GM19372 (cell line): ENCODE data around the gene AOC1.
"Not testable (repeated sequence)": the region's sequence is repeated elsewhere in the genome, so short reads cannot be mapped to it uniquely, and the experiment has no call there.

Experiments used
- ATAC-seq: cut with Tn5 transposase; IDR thresholded peaks from one replicate; pipeline ENCODE4 v1.9.1; 2021; ENCODE audit warnings: mild to moderate bottlenecking, low read depth, moderate library complexity; ENCODE audit not compliant: unreplicated experiment

AOC1 gene, protein sequence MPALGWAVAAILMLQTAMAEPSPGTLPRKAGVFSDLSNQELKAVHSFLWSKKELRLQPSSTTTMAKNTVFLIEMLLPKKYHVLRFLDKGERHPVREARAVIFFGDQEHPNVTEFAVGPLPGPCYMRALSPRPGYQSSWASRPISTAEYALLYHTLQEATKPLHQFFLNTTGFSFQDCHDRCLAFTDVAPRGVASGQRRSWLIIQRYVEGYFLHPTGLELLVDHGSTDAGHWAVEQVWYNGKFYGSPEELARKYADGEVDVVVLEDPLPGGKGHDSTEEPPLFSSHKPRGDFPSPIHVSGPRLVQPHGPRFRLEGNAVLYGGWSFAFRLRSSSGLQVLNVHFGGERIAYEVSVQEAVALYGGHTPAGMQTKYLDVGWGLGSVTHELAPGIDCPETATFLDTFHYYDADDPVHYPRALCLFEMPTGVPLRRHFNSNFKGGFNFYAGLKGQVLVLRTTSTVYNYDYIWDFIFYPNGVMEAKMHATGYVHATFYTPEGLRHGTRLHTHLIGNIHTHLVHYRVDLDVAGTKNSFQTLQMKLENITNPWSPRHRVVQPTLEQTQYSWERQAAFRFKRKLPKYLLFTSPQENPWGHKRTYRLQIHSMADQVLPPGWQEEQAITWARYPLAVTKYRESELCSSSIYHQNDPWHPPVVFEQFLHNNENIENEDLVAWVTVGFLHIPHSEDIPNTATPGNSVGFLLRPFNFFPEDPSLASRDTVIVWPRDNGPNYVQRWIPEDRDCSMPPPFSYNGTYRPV

DNA sequence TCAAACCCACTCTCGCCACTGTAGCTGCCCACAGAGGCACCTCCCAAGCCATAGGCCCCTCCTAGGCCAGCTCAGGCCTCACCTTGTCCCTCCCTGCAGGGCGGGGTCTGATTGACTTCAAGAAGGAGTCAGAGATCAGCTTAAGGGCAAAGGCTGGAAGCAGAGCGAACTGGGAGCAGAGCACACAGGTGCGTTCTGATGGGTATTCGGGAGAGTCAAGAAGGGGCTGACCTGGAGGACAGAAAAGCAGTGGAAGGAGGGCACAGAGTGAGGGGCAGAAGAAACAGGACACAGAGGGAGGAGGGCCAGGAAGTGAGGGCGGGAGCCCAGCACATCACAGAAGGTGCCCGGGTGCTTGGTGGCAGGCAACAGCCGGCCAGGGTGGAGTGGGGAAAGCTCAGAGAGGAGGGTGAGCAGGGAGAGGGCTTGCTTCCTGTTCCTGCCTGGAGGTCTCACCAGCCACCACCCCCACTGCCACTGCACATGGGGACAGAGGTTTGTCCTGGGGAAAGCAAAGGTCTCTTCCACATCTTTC is at the start of gene AOC1:
AOC1 (plus strand) TSS at position 147 of the 535 bp plus-strand sequence. CDS start 3,954 bp downstream, outside the sequence.
- no peak for ATAC-seq

DNA sequence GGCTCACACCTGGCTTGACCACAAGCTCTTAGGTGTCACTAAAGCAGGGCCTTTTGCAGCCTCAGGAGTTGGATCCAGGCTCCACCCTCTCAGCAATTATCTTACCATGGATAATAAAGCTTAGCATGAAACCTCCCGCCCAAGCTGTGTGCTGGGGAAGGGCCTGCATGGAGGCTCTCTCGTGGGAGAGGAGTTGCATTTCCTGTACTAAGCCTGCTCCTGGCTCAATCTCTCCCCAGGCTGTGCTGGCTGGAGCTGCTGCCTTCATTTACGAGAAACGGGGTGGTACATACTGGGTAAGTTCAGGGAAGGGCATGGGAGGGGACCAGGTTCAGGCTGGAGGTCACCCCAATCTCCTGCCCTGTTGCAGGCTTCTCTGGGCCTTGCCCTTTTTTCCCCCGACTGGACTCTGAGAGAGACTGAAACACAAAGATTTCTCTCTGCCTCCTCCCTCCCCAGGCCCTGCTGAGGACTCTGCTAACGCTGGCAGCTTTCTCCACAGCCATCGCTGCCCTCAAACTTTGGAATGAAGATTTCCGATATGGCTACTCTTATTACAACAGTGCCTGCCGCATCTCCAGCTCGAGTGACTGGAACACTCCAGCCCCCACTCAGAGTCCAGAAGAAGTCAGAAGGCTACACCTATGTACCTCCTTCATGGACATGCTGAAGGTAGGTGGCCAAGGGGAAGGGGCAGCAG is 49.0 kb upstream of the AOC1 start:
- ATAC-seq = no peak

DNA sequence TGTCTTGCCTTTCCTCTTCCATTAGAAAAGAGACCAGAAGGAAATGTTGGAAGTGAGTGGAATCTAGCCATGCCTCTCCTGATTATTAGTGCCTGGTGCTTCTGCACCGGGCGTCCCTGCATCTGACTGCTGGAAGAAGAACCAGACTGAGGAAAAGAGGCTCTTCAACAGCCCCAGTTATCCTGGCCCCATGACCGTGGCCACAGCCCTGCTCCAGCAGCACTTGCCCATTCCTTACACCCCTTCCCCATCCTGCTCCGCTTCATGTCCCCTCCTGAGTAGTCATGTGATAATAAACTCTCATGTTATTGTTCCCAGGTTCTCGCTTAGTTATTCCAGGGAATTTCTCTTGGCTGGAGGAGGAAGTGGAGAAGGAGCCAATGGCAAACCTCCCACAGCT is 47.5 kb upstream of the AOC1 start:
- ATAC-seq = no peak

DNA sequence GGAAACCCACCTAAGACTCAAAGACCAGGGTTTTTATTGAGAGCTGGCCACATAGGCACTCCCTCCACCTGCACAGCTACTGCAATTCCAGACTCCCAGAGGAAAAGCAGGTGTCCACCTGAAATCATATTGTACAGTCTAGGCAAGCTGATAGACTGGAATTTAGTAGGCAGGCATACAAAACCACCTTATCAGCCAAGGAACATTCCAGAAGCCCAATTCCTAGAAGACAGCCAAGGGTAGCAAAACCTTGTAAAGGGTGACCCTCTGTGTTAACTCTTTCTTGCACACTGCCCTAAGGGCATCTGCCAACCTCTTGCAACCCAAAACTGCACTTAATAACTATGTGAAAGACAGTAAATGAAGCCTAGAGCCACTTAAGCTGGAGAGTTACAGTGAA is 46.5 kb upstream of the AOC1 start:
- no peak for ATAC-seq

DNA sequence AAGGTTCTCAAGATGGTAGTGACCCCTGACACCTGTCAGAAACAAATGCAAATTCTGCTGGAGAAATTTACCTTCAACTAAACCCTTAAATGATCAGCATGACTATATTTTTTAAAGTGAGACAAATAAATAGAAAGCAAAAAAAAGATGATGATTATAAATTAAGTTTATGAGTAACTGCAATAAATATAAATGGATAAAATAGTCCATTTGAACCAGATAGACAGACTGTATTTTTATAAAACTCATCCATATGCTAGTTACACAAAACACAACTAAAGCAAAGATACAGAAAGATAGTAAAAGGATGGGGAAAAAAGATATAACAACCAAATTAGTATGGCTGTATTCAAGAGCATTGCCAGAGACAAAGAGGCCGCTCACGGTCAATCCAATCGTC is 45.9 kb upstream of the AOC1 start:
- ATAC-seq = no peak

DNA sequence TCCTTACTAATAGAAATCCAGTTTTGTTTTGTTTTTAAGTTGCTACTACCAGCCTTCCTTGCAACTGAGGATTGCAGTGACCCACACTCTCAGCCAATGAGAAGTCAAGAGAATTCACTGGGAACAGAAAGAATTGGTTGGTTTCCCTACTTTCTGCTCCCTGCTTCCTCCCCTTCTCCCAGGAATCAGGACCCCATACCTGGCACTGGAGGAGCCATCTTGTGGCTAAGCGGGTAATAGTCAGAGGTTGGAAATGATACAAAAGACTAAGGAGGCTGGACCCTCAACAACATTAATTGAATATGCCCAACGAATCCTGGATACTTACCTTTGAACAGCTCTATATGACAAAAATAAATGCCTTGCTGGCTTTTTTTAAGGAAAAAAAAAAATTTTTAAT is 45.5 kb upstream of the AOC1 start:
- ATAC-seq = no peak

DNA sequence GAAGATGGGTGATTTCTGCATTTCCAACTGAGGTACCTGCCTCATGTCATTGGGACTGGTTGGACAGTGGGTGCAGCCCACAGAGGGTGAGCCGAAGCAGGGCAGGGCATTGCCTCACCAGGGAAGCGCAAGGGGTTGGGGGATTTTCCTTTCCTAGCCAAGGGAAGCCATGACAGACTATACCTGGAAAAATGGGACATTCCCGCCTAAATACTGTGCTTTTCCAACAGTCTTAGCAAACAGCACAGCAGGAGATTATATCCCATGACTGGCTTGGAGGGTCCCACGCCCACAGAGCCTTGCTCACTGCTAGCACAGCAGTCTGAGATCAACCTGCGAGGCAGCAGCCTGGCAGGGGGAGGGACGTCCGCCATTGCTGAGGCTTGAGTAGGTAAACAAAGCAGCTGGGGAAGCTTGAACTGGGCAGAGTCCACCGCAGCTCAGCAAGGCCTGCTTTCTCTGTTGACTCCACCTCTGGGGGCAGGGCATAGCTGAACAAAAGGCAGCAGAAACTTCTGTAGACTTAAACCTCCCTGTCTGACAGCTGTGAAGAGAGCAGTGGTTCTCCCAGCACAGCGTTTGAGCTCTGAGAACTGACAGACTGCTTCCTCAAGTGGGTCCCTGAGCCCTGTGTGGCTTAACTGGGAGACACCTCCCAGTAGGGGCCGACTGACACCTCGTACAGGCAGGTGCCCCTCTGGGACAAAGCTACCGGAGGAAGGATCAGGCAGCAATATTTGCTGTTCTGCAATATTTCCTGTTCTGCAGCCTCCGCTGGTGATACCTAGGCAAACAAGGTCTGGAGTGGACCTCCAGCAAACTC is 44.5 kb upstream of the AOC1 start:
- ATAC-seq = not testable (repeated sequence)

DNA sequence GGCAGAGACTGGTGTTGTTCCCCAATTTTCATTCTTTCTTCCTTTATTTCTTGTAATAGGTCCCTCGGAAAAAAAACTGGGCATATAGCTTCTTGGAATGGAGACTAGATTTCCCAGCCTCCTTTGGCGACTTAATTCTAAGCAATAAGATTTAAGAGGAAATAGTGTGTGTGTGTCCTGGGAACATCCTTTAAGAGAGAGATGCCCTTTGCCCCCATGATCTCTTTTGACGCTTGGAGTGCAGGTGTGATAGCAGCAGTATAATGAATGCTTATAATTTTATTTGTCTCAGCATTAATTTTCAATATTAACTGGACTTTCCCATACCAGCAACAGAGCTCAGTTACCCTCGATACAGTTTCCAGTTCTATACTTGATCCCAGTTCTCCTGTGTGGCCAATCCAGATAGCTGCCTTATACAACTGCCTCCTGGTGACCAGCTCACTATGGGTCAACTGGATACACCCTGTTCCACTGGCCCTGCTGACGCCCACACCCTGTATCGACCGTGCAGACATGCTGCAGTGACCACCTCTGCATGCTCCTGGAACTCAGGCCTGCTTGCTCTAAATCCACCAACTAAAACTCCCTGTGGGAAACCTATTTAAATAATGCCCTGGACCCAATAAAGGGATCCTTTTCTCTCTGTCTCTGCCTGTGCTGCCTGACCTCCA is 37.9 kb upstream of the AOC1 start:
- no peak for ATAC-seq

DNA sequence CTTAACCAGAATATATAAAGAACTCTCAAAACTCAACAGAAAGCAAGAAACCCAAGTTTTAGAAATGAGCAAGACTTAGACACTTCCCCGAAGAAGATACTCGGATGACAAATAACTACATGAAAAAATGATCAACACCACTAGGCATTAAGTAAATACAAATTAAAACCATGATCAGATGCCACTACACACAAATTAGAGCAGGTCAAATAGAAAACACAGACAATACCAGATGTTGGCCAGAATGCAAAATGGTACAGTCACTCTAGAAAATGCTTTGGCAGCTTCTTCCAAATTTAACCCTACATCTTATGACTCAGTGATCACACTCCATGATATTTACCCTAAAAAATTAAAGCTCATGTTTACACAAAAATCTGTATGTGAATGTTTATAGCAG is 33.3 kb upstream of the AOC1 start:
- no peak for ATAC-seq

DNA sequence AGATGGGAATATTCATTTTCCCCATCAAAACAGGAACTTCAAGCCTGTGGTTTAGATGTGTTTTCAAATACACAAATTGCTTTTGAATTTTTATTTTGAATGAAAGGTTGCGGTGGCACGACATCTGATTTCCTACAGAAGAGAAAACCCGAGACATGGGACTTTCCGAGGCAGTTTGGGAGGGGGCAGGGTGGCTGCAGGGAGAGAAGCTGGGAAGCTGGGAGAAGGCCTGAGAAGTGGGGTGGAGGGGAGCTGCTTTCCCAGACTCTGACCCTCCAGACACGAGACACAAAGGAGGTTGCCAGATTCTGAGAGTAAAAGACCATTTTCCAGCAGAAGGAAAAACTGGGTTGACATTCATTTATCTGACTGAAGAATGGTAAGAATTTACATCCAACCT is 32.2 kb upstream of the AOC1 start:
- no peak for ATAC-seq

DNA sequence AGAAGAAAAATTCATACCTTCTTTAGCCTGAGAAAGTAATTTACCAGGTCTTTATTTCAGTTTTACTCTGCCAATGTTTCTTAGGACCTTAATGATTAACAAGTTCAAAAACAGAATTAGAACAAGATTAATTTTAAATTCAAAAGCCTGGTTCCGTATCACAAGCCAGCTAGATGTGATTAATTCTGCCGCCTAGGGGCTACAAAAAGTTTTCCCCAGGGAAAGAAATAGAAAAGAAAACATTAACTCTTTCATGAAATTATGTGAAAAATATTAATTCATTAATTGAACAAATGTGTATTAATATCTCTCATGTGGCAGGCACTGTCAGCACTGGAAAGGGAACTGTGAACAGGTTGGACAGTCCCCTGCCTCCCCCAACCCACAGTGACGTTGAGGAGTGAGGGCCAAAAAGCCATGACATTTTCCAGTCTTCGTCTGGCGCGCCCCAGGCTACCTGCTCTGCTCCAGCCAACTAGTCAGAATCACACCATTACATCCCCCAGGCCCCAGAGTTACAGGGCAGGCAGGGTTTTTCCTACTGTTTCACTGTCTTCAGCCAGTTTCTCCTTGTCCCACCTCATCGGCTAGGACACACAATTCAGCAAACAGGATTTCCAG is 31.6 kb upstream of the AOC1 start:
- ATAC-seq = no peak

DNA sequence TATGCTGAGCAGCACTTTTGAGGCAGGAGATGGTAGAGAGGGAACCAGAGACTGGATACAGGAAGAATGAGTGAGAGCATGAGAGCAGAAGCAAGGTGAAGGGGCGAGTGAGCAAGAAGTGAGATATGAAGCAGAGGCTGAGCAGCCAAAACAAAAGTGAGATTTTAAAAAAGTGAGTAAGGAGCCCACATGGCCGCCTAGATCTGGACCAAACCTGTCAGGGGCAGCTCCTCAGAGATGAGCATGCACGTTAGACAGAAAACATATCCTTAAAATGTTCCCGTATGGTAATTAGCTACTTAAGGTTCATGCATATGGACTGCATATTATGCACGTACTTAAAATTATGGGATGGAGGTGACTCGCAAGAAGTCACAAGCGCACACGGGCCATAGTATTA is 29.3 kb upstream of the AOC1 start:
- no peak for ATAC-seq

DNA sequence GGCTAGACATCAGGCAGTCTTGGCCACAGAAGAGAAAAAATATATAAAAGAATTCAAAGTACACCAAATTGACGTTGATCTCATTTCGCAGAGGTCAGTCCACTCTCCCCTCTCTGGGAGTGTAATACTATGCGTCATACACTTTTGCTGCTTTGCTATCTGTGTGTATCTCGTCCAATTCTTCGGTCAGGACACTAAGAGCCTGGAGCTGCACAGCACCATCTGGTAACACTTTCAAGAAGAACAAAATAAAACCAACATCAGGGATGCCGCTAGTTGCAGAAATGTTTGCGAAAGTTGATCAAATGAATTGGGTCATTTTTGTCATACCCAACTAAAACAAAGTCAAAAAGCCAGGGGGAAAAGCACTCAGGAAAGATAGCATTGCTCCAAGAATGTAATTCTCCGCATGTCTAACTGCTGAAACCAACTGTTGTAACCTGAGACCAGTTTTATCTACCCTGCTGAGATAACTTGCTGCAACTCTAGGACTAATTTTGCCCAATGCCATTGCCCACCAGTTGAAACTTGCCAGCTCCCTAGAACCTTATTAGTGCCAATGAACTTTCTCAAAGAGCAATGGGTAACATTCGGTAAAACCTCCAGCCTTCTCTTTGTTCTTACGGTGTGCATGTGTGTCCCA is 28.7 kb upstream of the AOC1 start:
- ATAC-seq = no peak

DNA sequence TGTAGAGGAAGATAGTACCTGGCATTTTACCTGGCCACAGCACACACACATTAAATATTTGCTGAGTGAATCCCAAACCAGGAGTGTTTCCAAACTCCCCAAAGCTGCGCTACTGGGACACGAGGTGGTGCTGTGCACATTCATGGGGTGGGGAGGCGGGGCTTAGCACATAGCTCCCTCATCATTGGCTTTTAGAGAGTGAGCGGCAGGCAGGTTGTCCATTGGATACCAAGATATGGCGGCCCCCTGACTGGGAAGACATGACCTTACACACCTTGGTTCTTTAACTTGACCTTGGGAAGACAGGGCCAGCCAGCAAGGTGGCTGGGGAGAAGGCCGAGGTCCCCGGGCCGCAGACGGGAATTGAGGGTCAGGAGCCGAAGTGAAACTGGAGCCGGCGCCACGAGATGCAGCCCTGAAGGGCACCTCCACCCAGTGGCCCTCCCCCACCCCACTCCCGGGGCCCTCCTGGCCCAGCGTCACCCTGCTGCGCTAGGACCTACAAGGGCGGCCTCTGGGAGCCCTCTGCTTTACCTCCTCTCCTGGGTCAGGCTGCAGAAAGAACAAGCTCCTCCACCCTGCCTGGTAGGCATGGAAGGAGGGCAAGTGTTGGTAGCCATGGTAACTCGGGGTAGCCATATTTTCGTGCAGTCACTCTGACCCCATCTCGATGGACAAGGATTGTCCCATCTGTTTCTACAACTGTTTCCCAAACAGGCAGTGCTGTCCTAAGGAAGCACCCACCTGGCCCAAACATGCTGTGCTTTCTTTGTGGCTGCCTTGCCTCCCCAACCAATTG is 27.7 kb upstream of the AOC1 start:
- no peak for ATAC-seq

DNA sequence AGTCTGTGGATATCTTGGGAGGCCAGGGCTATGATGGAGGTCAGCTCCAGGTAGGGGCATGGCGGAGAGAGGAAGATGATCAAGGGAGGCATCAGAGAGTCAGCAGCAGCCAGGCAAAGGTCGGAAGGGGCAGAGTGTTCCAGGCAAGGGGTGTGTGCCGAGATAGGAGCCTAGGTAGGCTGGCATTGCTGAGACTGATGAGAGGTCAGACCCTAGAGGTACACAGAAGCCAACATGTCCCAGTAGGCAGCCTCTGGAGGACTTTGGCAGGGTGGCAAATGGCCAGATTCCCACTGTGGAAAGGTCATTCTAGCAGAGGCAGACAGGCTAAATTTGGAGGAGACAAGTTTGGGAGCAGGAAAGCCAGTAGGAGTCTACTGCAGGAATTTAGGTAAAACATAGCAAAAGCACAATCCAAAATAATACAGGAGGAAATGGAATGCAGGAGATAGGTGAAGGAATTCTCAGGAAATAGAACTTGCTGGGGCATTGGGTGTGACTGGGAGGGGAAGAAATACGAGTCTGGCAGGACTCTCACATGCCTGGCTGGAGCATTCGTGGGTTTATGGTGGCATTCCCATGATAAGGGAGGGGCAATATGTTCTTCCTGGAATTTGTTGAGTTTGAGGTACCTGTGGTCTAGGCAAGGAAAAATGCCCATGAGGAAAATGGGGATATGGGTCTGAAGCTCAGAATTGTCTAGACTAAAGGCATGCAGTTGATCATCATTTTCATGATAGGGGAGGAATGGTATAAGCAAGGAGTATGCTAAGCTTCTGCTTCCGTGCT is 26.1 kb upstream of the AOC1 start:
- ATAC-seq = no peak

DNA sequence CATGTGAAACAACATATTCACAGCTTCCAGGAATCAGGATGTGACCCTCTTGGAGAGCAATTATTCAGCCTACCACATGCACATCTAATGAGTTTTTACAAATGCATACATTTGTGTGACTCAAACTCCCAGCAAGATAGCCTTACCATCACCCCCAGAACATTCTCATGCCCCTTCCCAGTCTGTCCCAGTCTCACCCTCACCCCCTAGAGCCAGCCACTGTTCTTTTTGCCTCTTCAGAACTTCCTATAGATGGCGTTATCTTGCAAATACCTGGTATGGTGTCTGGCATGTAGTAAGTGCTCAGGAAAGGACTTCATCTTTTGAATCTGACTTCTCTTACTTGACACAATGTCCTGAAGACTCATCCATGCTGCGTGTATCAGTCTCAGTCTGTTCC is 23.9 kb upstream of the AOC1 start:
- no peak for ATAC-seq

DNA sequence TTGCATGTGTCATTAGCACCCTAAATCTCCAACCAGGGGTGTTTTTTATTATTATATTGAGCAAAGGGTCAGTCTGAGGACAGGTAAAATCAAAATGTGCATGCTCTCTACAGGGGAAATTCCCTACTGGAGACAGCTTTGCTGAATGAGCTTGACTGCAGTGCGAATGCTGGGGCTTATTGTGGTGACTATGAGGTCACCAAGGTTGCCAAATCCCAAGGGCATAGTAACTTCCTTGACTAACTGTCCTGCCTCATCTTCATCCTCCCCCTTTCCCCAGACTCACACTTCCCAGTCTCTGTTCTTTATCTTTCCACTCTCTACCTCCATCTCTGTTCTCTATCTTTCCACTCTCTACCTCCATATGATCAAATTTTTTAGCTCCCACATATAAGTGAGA is 22.9 kb upstream of the AOC1 start:
- ATAC-seq = no peak
